HepG2 (cell line): ENCODE data around the gene SLC9B2. TPM values are rescaled to one million over a fixed set of nuclear protein-coding genes. Genes with fewer than 3 reads are reported as not detected.
A peak's percentile ranks its signal among the peaks of the same experiment; 100 is the strongest.

ENCODE experiments used
- ARNT2 ChIP-seq: sonication (generic); formaldehyde crosslinking; IDR thresholded peaks from 2 replicates; pipeline ENCODE4 v1.8.0; 2022; ENCODE audit warnings: mild to moderate bottlenecking, low read depth, missing genetic modification reagents, moderate library complexity
- E2F5 ChIP-seq: sonication (generic); formaldehyde crosslinking; conservative IDR thresholded peaks from 2 replicates; pipeline ENCODE4 v1.4.0; 2020; ENCODE audit warnings: missing genetic modification reagents
- ISX ChIP-seq: sonication (generic); formaldehyde crosslinking; conservative IDR thresholded peaks from 2 replicates; pipeline ENCODE4 v1.5.0; 2020; ENCODE audit warnings: missing genetic modification reagents
- KDM1A ChIP-seq: IDR thresholded peaks from 2 replicates; pipeline ENCODE4 v1.6.1; 2016; ENCODE audit warnings: missing compliant biosample characterization
- MYC ChIP-seq: sonication (generic); formaldehyde crosslinking; IDR thresholded peaks from 2 replicates; pipeline ENCODE4 v1.9.0; 2021; ENCODE audit warnings: missing genetic modification reagents, borderline replicate concordance
- MZF1 ChIP-seq: sonication (generic); formaldehyde crosslinking; IDR thresholded peaks from 2 replicates; pipeline ENCODE4 v1.8.1; 2023; ENCODE audit warnings: mild to moderate bottlenecking, missing genetic modification reagents, borderline replicate concordance
- PATZ1 ChIP-seq: sonication (generic); formaldehyde crosslinking; IDR thresholded peaks from 2 replicates; pipeline ENCODE4 v1.4.0; 2020; ENCODE audit warnings: missing genetic modification reagents
- SRSF1 ChIP-seq: fragments of 200-400 bp; formaldehyde crosslinking; optimal IDR thresholded peaks from 2 replicates; pipeline ENCODE3; 2017; ENCODE audit warnings: mild to moderate bottlenecking, low read depth, low read length, moderate library complexity
- TAF1 ChIP-seq: sonication (generic); formaldehyde crosslinking; IDR thresholded peaks from 2 replicates; pipeline ENCODE4 v1.4.0; 2020; ENCODE audit warnings: missing genetic modification reagents
- THYN1 ChIP-seq: sonication (generic); formaldehyde crosslinking; IDR thresholded peaks from 2 replicates; pipeline ENCODE4 v1.8.1; 2023; ENCODE audit warnings: low read depth, mild to moderate bottlenecking, moderate library complexity, missing genetic modification reagents, borderline replicate concordance
- USF2 ChIP-seq, 2 experiments: sonication (generic) in 1 of 2; formaldehyde crosslinking in 1 of 2; IDR thresholded peaks; 2 replicates each; pipeline versions ENCODE4 v1.5.1 to v1.6.1; 2011 to 2020; ENCODE audit warnings: borderline replicate concordance in 1 of 2, low read depth in 1 of 2, low read length in 1 of 2, mild to moderate bottlenecking in 1 of 2, missing genetic modification reagents in 1 of 2, moderate library complexity in 1 of 2
- ZNF260 ChIP-seq: sonication (generic); formaldehyde crosslinking; IDR thresholded peaks from 2 replicates; pipeline ENCODE4 v1.4.0; 2020; ENCODE audit warnings: missing genetic modification reagents, low read depth, mild to moderate bottlenecking, borderline replicate concordance
- ZNF570 ChIP-seq: sonication (generic); formaldehyde crosslinking; IDR thresholded peaks from 2 replicates; pipeline ENCODE4 v1.4.0; 2020; ENCODE audit warnings: mild to moderate bottlenecking, missing genetic modification reagents, borderline replicate concordance
- ZNF781 ChIP-seq: sonication (generic); formaldehyde crosslinking; IDR thresholded peaks from 2 replicates; pipeline ENCODE4 v1.5.1; 2020; ENCODE audit warnings: borderline replicate concordance, mild to moderate bottlenecking, missing genetic modification reagents; ENCODE audit errors: not compliant biosample characterization
- polyA plus RNA-seq, 8 experiments: library from polyadenylated mRNA; depleted of rRNA in 3 of 8; stranded (reverse) in 7 of 8; unstranded in 1 of 8; fragments of >200 nt; fragmentation: Illumina TruSeq in 4 of 8; extraction: Trizol in 4 of 8; gene quantifications; 2 replicates each; pipeline versions ENCODE4 v1.2.1 to v1.2.3, GENCODE V29; 2011 to 2016; ENCODE audit warnings: low read depth in 4 of 8, missing spikeins in 1 of 8, mixed read lengths in 1 of 8; ENCODE audit not compliant: insufficient read depth in 1 of 8
- total RNA-seq, 5 experiments: library from RNA; depleted of rRNA; stranded (reverse); fragments of >200 nt; fragmentation: Illumina TruSeq; extraction: Trizol; gene quantifications; 2 replicates each; pipeline ENCODE4 v1.2.3, GENCODE V29; 2016; ENCODE audit warnings: low read depth in 1 of 5
- TF ChIP-seq, protein P1 (sequence below): IDR thresholded peaks from 2 replicates; pipeline ENCODE4 v1.6.1; 2016; ENCODE audit warnings: low read depth, missing genetic modification reagents, missing compliant biosample characterization

Gene SLC9B2
- total and polyA plus RNA-seq, 2 of the 13 experiments (the other 11 are each of a cell fraction or from before 2014, with no cell fraction given): 23.5 to 38.5 TPM

GRCh38 chr4:103075894-103076746 is 441 bp downstream of the SLC9B2 start (continued):
- TF ChIP-seq THYN1 (CRISPR knock-in tag) (no peak), ZNF781 (CRISPR knock-in tag) (no peak), ZNF570 (no peak), MZF1 (CRISPR knock-in tag) (no peak), ISX (CRISPR knock-in tag) (no peak), USF2 (IDR thresholded peaks at IDR 0.05; ENCODE audit: low read depth, low read length) (no peak), USF2 (CRISPR knock-in tag; IDR thresholded peaks at IDR 0.05; ENCODE audit: borderline replicate concordance) (no peak), ZNF260 (CRISPR knock-in tag) (no peak), PATZ1 (CRISPR knock-in tag) (no peak), E2F5 (CRISPR knock-in tag) (no peak), MYC (peak; percentile 97), ARNT2 (CRISPR knock-in tag) (peak; percentile 55; the same call in 1 of the 2 replicates), KDM1A (CRISPR knock-in tag) (no peak), TAF1 (peak; percentile 86), SRSF1 (no peak)
- TF ChIP-seq, protein P1, sequence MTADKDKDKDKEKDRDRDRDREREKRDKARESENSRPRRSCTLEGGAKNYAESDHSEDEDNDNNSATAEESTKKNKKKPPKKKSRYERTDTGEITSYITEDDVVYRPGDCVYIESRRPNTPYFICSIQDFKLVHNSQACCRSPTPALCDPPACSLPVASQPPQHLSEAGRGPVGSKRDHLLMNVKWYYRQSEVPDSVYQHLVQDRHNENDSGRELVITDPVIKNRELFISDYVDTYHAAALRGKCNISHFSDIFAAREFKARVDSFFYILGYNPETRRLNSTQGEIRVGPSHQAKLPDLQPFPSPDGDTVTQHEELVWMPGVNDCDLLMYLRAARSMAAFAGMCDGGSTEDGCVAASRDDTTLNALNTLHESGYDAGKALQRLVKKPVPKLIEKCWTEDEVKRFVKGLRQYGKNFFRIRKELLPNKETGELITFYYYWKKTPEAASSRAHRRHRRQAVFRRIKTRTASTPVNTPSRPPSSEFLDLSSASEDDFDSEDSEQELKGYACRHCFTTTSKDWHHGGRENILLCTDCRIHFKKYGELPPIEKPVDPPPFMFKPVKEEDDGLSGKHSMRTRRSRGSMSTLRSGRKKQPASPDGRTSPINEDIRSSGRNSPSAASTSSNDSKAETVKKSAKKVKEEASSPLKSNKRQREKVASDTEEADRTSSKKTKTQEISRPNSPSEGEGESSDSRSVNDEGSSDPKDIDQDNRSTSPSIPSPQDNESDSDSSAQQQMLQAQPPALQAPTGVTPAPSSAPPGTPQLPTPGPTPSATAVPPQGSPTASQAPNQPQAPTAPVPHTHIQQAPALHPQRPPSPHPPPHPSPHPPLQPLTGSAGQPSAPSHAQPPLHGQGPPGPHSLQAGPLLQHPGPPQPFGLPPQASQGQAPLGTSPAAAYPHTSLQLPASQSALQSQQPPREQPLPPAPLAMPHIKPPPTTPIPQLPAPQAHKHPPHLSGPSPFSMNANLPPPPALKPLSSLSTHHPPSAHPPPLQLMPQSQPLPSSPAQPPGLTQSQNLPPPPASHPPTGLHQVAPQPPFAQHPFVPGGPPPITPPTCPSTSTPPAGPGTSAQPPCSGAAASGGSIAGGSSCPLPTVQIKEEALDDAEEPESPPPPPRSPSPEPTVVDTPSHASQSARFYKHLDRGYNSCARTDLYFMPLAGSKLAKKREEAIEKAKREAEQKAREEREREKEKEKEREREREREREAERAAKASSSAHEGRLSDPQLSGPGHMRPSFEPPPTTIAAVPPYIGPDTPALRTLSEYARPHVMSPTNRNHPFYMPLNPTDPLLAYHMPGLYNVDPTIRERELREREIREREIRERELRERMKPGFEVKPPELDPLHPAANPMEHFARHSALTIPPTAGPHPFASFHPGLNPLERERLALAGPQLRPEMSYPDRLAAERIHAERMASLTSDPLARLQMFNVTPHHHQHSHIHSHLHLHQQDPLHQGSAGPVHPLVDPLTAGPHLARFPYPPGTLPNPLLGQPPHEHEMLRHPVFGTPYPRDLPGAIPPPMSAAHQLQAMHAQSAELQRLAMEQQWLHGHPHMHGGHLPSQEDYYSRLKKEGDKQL: 0 out of 2 replicates have a peak, but pooled peaks have one; percentile 19
